ENCODE results near the gene KDM4C.
"Not testable (repeated sequence)": the region's sequence is repeated elsewhere in the genome, so short reads cannot be mapped to it uniquely, and the experiment has no call there.

The KDM4C gene

DNA sequence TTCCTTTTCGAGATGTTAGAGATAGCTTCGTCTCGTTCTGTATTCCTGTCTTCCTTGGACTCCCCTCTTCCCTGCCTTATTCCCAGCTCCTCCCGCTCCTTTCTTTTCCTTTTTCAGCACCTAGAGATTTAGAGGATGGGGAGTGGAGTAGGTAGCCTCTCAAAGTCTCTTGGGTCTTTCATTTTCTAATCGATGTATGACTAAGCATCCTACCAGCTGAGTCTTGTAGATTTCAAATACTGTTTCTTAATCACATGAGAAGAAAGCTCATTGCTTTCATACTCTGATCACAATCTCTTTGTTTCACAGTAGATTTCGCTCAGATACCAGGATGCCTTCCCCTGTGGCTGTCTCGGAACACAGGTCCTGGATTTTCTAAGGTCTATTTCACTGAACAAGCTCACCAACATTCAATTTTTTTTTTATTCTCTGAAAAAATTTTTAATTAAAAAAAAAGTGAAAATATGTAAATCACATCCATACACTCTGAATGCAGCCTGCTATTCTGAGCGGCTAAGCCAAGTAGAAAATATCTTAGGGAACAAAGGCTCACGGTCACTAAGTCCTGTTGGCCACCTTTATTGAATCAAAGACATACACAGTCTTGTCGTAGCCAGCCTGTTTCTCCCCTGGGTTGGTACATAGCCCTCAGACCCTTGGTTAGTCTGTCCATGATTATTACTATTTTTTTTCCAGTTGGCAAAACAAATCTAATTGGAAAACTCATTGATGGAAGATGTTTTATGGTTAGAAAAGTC, 413.8 kb downstream of the KDM4C start:
- DNase-seq (ENCODE audit: low read depth), result no peak

DNA sequence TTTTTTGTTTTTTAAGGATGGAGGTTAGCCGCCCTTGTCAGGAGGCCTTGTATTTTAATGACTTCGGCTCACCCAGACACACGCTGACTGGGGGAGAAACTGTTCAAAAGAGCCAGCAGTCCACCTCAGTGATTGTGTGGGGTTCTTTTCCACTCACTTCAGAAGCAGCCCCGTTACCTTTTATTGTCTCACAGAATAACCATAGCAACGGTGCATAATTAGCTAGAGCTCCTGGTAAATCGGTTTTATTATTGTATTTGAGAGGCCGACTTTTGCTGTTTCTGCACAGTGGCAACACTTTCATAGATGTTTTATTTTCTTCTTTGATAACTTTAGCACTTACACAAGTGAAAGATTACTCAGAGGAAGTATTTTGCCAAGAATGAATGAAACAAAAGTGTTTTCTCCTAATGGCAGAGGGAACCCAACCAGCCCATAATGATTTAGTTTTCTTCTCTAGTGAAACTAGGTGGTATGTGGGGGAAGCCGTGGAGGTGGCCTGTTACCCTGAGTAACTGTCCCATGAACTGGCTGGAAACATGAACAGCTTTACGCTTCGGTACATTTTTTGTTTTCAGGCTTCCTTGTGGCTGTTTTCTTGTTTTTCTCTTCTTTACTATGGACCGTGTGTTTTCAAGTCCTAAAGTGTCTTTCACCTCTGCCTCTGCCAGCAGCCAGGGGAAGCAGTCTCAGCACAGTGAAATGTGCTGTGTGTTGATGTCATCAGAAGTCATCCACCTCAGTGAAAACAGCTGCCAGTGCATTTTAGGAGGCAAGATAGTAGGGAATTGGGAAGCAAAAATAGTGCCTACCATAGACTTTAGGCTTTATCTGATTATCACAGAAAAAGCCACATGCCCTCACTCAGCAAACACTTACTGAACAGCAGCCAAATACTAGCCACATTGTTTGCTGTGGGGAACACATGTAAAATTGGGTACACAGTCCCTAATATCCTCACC, 414.7 kb downstream of the KDM4C start:
- DNase-seq (ENCODE audit: low read depth), result no peak

- DNase-seq (ENCODE audit: low read depth), result no peak
These were observed 415.4 kb downstream of the KDM4C start for GRCh38 chr9:7173139-7173538.

GRCh38 chr9:7174301-7174700, 416.5 kb downstream of the KDM4C start:
- no peak for DNase-seq (ENCODE audit: low read depth)

DNA sequence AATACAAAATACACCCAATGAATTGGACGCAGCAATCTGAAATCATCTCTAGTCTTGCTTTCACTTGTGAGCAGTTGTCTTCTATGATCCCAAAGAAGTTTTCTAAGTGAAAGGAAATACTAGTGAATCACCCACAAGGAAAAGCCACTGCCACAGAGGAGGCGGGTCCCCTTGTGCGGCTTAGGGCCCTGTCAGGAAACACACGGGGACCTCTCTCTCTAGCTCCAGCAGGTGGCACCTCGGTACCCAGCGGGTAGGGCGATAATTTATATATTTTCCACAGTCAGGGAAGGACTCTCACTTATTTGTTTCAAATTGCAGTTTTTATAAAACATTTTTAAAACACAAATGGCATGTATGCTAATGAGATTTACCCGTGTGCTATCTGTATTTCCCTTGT, 417.1 kb downstream of the KDM4C start:
- DNase-seq (ENCODE audit: low read depth), result no peak

DNA sequence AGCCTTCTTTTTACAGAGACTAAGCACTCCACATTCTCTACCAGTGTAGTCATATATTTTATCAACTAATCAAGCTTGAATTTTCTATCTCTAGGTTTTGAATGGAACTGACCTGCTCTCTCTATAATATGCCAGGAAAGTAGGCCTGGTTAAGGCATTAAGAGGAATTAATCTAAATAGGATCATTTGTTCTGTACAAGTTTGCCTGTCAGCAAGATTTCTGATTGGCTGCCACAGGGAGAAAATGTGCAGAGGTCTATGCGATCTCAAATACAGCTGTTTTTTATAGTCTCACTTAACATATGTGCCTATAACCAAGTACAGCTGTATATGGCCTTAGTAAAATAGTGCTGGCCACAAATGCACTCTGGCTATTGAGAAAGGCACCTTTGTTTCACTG, 418.8 kb downstream of the KDM4C start:
- no peak for DNase-seq (ENCODE audit: low read depth)

GRCh38 chr9:7177383-7177782, 419.6 kb downstream of the KDM4C start:
- DNase-seq (ENCODE audit: low read depth), result no peak

DNA sequence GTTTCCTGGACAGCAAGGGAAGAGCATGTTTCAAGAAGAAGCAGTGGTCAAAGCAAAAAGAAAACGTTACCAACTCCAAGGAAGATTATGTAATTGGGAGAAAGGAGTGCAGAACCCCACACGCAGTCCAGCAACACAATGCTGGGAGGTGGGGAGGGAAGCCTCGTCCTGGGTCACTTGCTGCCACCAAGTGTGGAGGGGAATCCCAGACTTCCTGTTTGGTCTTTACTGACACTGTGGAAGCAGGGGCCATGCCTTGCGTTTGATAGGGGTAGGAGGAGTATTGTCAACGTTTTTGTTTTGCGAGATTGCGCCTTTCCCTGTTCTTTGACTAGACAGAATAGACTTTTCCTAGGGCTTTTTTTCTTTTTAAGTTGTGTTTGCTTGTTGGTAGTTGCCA, 421.0 kb downstream of the KDM4C start:
- DNase-seq (ENCODE audit: low read depth), result no peak

- DNase-seq (ENCODE audit: low read depth), result no peak
These were observed 422.5 kb downstream of the KDM4C start for GRCh38 chr9:7180247-7180646.

DNA sequence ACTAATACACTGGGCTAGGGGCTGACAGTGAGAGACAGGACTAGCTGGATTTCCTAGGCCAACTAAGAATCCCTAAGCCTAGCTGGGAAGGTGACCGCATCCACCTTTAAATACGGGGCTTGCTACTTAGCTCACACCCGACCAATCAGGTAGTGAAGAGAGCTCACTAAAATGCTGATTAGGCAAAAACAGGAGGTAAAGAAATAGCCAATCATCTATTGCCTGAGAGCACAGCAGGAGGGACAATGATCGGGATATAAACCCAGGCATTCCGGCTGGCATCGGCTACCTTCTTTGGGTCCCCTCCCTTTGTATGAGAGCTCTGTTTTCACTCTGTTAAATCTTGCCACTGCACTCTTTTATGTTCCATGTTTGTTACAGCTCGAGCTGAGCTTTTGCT, 425.4 kb downstream of the KDM4C start:
- DNase-seq (ENCODE audit: low read depth), result not testable (repeated sequence)

DNA sequence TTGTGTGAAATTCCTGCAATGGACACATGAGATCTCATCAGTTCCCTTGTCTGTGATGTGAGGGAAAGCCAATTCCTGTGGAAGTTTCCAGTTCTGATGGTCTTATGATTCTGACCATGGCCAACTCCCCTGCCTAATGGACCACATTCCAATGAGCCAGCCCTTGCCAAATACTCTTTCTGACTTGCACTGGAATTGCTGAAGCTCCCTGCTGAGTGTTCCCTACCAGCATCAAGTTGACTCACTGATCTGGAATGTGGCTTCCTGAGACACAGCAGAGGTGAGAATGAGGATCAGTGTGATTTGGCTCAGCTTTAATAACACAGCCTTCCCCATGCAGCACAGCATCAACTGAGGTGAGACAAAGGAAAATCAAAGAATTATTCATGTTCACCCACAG, 427.8 kb downstream of the KDM4C start:
- DNase-seq (ENCODE audit: low read depth), result no peak

DNA sequence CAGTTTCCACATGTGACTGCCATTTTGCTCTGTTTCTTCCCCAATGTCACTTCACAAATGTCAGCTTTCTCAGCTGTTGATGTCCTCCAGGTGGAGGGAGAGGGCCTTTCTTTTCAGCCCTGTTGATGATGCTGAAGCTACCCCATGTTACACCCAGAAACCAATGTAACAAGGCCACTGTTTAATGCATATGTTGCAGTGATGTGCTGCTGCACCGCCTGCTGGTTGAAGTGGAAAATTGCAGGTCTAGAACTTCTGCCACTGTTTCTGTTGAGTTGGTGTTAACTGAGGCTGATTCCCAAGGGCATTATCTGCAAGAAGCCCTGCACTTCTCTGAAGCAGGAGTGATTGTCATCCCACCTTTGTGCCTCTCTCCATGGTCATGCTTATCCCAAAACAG, 428.4 kb downstream of the KDM4C start:
- DNase-seq (ENCODE audit: low read depth), result no peak

DNA sequence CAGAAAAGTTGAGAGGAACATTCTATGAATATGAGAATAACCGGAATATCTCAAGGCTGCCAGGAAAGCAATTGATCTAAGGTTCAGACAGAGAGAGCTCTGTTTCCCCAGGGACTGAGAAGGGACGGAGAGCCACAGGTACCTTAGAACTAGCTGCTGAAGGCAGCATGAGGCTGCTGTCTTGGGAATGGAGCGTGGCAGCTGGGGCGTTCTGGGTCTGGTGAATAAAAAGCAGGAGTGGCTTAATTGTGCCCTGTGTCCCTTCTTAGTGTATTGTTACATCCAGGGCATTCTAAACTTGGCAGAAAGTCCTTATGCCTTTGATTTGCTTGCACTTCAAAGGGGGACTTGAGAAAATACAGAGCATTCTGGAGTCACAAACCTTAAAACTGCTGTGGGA, 434.5 kb downstream of the KDM4C start:
- DNase-seq (ENCODE audit: low read depth), result no peak

DNA sequence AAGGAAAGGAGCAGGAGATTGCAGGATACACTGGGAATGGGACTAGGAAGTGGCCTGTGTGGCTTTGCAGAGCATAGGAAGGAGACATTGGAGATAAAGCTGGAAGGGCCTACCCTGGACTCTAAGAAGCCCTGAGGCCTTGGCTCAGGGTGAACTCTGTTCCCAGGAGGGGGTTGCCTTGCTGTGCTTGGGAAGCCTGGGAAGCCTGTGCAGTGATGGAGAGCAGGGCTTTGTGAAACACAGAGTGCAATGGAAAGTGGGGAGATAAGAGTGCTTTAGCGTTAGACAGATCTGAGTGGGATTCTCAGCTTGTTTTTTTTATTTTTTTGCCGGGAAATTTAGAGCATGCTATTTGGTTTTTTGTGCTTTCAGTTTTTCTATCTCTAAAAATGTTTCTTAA, 437.8 kb downstream of the KDM4C start:
- no peak for DNase-seq (ENCODE audit: low read depth)

DNA sequence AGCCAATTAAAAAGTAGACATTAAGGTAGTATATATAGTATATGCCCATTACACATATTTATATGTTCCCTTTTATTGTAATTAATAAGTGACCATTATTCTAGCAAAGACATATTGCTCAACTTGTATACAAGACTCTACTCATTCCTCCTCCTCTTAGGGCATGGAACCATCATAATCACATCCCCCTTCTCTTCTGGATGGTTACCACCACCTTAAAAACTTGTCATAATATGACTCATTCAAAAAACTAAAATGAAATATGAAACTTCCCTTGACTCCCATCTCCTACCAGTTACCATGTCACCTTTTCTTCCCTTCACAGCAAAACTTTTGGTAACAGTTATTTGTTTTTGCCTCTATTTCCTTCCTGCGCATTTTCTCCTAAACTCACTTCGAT, 438.7 kb downstream of the KDM4C start:
- no peak for DNase-seq (ENCODE audit: low read depth)

DNA sequence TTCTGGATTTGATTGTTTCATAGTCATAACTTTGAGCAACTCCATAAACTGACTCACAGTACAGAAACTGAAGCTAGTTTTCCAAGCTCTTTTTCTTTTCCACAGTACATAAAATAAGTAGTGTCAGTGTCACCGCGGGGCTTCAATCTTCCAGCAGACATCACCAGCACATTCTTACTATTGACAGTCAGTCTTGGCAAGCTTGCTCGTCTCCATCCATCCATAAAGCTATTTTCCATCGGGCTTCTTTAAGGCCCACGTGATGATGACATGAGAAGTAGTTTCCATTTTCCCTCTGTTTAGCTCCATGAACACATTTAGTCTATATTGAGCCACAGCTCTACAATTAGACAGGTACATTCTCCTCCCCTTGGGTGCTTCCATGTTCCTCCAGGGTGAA, 443.4 kb downstream of the KDM4C start:
- no peak for DNase-seq (ENCODE audit: low read depth)

DNA sequence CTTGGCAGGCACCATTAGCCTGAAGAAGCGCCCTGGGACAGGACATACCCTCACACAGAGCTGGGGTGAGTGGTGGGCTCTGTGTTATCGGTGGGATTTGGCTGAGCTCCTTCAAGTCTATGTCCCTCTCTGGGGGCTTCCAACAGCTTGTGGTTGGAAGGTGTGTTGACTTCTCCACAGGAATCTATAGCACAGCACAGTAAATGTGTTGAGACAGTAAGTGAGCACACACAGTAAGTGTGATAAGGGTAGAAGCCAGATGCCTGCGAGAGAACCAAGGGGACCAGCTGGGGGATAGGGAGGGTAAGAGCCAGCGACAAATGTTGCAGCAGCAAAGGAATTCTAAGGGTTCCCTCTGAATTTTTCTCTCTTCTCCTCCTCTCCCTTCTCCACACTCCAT, 448.0 kb downstream of the KDM4C start:
- no peak for DNase-seq (ENCODE audit: low read depth)

DNA sequence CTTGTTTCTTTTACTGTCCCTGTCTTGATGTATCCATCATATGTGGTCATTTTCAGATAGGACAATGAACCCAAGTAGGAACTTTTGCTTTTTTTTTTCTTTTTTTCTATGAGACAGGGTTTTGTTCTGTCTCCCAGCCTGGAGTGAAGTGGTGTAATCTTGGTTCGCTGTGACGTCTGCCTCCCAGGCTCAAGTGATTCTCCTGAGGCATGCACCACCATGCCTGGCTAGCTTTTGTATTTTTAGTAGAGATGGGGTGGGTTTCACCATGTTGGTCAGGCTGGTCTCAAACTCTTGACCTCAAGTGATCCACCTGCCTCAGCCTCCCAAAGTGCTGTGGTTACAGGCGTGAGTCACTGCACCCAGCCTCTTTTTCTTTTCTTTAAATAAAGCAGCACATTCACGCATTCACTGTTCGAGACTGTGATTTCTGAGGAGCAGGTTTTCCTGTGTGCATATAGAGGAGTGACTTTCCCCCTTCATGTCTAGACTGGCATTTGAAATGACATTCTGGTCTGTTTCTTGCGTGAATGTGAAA, 448.5 kb downstream of the KDM4C start:
- DNase-seq (ENCODE audit: low read depth), result no peak

DNA sequence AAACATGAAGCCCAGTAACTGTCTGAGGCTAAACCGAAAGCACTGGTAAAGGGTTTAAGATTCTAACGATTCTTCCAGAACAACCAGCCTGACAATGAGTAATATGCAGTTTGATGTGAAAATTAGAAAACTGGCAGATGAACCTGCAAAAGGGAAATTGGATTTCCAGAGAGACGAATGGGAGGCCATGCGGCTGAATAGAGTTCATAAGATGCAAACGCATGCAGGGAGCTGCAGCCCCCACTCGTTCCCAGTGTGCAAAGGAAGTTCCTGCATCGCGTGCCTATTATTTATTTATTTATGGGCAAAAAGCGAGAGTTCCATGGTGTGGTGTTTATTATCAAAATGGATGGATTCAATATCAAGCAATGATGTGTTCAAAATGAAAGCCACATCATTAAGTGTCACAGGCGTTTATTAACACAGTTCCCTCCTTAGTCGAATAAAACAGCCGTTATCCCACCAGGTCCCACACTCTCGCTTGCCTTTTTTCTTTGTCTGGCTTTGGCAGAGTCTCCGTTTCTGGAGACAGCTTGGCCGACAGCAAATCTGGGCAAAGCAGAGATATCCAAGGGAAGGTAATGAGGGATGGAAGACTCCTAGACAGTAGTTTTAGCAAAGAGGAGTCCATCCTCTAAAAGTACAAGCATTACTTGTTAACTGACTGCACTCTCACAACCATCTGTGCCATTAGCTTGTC, 451.4 kb downstream of the KDM4C start:
- no peak for DNase-seq (ENCODE audit: low read depth)

DNA sequence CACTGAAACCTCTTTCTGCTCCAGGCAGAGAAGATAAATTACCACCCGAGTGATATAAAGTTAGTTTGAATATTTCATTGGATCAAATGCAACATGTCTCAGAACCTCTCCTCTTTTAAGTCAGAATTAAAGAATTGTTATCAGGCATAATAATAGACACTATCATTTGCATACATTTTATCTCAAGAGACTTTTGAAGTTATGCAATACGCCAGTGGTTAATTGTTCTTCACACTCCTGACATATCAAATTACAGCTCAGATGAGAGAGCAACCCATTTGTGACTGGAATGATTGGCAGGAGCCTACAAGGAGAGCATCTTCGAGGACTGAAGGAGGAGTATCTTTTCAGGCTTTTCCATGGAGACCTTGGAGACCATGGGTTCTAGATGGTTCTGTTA, 452.2 kb downstream of the KDM4C start:
- no peak for DNase-seq (ENCODE audit: low read depth)

- no peak for DNase-seq (ENCODE audit: low read depth)
These were observed 453.3 kb downstream of the KDM4C start for GRCh38 chr9:7210854-7211637.

- DNase-seq (ENCODE audit: low read depth), result no peak
These were observed 453.9 kb downstream of the KDM4C start for GRCh38 chr9:7211657-7212056.

Data from stimulated activated CD4-positive, alpha-beta T cell treated with anti-CD3 and anti-CD28 coated beads, Interleukin-2, amount 100 ng/mL, for 4 hours (primary cell).